Measurements from ENCODE around the gene ARID3B. TPM values are rescaled to one million over a fixed set of nuclear protein-coding genes. Genes with fewer than 3 reads are reported as not detected.
A peak's percentile ranks its signal among the peaks of the same experiment; 100 is the strongest.

ARID3B gene
- total and polyA plus RNA-seq, 2 experiments from 2014 or later, result 13.2 to 19.8 TPM

GRCh38 chr15:74631935-74632560 is 91.0 kb downstream of the ARID3B start:
- H2AFZ ChIP-seq, result no peak overlapping the region
- 74% methylated on average over 8 of the region's 8 CpGs for WGBS (ENCODE audit: low lambda C conversion rate, missing lambda C conversion rate)
- TF ChIP-seq CTCF (IDR thresholded peaks at IDR 0.05; ENCODE audit: poor library complexity), result peak; percentile 79
- TF ChIP-seq EZH2 (IDR thresholded peaks at IDR 0.05; ENCODE audit: borderline replicate concordance), result no peak
- no peak overlapping the region for H3K27ac ChIP-seq
- no peaks in the 10 kb centered on the region for H3K4me1 ChIP-seq (ENCODE audit: insufficient read depth)
- H4K20me1 ChIP-seq (ENCODE audit: insufficient read depth, poor library complexity, severe bottlenecking), result peaks cover 8% of the 10 kb centered on the region
- H3K36me3 ChIP-seq (replicated peaks; ENCODE audit: insufficient read depth, low read depth), result no peaks in the 10 kb centered on the region
- peak; percentile 82 for DNase-seq (ENCODE audit: low spot score)
- H3K9me2 ChIP-seq (replicated peaks; ENCODE audit: insufficient read depth), result no peaks in the 10 kb centered on the region
- no peak overlapping the region for H3K4me3 ChIP-seq
- H3K79me2 ChIP-seq, result no peaks in the 10 kb centered on the region
- H3K9me3 ChIP-seq (ENCODE audit: low read depth), result no peaks in the 10 kb centered on the region
- no peaks in the 10 kb centered on the region for H3K27me3 ChIP-seq
- H3K4me2 ChIP-seq, result no peak overlapping the region

- DNase-seq (ENCODE audit: low spot score), result no peak
- 96% methylated on average over 9 of the region's 9 CpGs for WGBS (ENCODE audit: low lambda C conversion rate, missing lambda C conversion rate)
- Histone ChIP-seq H3K27ac (no peak overlapping the region), H3K27me3 (no peaks in the 10 kb centered on the region), H3K4me1 (ENCODE audit: insufficient read depth) (no peaks in the 10 kb centered on the region), H4K20me1 (ENCODE audit: insufficient read depth, poor library complexity, severe bottlenecking) (peaks cover 8% of the 10 kb centered on the region), H3K4me3 (no peak overlapping the region), H3K79me2 (no peaks in the 10 kb centered on the region), H3K9me3 (ENCODE audit: low read depth) (no peaks in the 10 kb centered on the region), H3K9me2 (replicated peaks; ENCODE audit: insufficient read depth) (no peaks in the 10 kb centered on the region), H3K4me2 (no peak overlapping the region), H2AFZ (no peak overlapping the region), H3K36me3 (replicated peaks; ENCODE audit: insufficient read depth, low read depth) (no peaks in the 10 kb centered on the region)
- TF ChIP-seq EZH2 (IDR thresholded peaks at IDR 0.05; ENCODE audit: borderline replicate concordance) (no peak), CTCF (IDR thresholded peaks at IDR 0.05; ENCODE audit: poor library complexity) (no peak), EZH2phosphoT487 (IDR thresholded peaks at IDR 0.05; ENCODE audit: low read depth, severe bottlenecking, unreplicated experiment) (no peak)
These were observed 91.6 kb downstream of the ARID3B start for GRCh38 chr15:74632601-74633000.

GRCh38 chr15:74633781-74634180 is 92.8 kb downstream of the ARID3B start:
- peaks cover 8% of the 10 kb centered on the region for H4K20me1 ChIP-seq (ENCODE audit: insufficient read depth, poor library complexity, severe bottlenecking)
- H3K4me1 ChIP-seq (ENCODE audit: insufficient read depth), result no peaks in the 10 kb centered on the region
- 77% methylated on average over 2 of the region's 2 CpGs for WGBS (ENCODE audit: low lambda C conversion rate, missing lambda C conversion rate)
- no peak overlapping the region for H3K4me2 ChIP-seq
- H3K9me3 ChIP-seq (ENCODE audit: low read depth), result no peaks in the 10 kb centered on the region
- no peak overlapping the region for H3K4me3 ChIP-seq
- no peak overlapping the region for H3K27ac ChIP-seq
- H3K9me2 ChIP-seq (replicated peaks; ENCODE audit: insufficient read depth), result no peaks in the 10 kb centered on the region
- no peaks in the 10 kb centered on the region for H3K27me3 ChIP-seq
- no peak overlapping the region for H2AFZ ChIP-seq
- DNase-seq (ENCODE audit: low spot score), result no peak
- H3K36me3 ChIP-seq (replicated peaks; ENCODE audit: insufficient read depth, low read depth), result no peaks in the 10 kb centered on the region
- no peaks in the 10 kb centered on the region for H3K79me2 ChIP-seq
- TF ChIP-seq EZH2phosphoT487 (IDR thresholded peaks at IDR 0.05; ENCODE audit: low read depth, severe bottlenecking, unreplicated experiment) (no peak), CTCF (IDR thresholded peaks at IDR 0.05; ENCODE audit: poor library complexity) (no peak), EZH2 (IDR thresholded peaks at IDR 0.05; ENCODE audit: borderline replicate concordance) (no peak)
